UCSD-AML1 (cell line): ENCODE results near the gene DIP2B.
"Not testable (repeated sequence)": the region's sequence is repeated elsewhere in the genome, so short reads cannot be mapped to it uniquely, and the experiment has no call there.

Source experiments
- DNase-seq: peaks from one replicate; lab custom pipeline; 2025; ENCODE audit not compliant: unreplicated experiment; lab: John Stamatoyannopoulos, UW

Gene DIP2B

DNA sequence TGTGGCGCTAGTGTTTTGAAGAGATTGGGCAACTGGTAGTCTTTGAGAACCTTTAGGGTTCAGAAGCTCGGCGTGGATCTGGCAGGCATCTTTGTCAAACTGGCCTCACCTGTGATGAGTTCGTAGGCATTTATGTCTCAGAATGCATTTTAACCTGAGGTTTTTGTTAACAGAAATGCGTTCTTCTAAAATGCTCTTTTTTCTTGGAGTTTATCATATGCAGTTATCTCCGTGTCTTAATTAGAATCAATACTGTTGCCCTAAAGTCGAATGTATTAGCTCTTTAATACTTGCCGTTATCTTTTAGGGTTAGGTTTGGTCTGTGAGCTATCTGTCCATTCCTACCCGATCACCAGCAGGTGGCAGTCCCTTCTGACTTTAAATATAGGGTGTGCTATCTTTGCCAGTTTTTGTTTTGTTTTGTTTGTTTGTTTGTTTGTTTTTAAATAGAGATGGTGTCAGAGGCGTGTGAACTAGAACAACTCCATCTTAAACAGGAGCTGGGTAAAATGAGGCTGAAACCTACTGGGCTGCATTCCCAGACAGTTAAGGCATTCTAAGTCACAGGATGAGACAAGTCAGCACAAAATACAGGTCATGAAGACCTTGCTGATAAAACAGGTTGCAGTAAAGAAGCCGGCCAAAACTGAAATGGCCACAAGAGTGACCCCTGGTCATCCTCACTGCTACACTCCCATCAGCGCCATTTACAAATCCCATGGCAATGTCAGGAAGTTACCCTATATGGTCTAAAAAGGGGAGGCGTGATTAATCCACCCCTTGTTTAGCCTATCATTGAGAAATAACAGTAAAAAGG is 260.5 kb downstream of the DIP2B start:
- DNase-seq = no peak

- DNase-seq = no peak
Observed at GRCh38 chr12:50768391-50768790, 263.6 kb downstream of the DIP2B start.

GRCh38 chr12:50768813-50769212 is 264.0 kb downstream of the DIP2B start:
- DNase-seq = not testable (repeated sequence)

DNA sequence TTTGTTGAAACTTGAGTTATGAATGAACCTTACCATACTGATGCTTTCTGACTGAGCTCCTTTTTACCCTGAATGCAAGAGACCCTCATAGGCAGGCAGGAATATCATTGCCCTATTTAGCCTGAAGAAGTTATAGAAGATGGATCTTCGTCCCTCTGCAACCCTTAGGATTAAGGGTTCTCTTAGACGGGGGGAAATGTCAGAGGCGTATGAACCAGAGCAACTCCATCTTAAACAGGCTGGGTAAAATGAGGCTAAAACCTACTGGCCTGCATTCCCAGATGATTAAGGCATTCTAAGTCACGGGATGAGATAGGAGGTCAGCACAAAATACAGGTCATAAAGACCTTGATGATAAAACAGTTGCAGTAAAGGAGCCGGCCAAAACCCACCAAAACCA is 266.6 kb downstream of the DIP2B start:
- DNase-seq = no peak

GRCh38 chr12:50772470-50772869 is 267.7 kb downstream of the DIP2B start:
- no peak for DNase-seq

DNA sequence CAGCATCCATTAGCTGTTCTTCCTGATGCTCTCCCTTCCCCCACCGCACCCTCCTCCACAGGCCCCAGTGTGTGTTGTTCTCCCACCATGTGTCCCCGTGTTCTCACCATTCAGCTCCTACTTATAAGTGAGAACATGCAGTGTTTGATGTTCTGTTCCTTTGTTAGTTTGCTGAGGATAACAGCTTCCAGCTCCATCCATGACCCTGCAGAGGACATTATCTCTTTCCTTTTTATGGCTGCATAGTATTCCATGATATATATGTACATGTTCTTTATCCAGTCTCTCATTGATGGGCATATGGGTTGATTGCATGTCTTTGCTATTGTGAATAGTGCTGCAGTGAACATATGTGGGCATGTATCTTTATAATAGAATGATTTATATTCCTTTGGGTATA is 268.1 kb downstream of the DIP2B start:
- DNase-seq = no peak

DNA sequence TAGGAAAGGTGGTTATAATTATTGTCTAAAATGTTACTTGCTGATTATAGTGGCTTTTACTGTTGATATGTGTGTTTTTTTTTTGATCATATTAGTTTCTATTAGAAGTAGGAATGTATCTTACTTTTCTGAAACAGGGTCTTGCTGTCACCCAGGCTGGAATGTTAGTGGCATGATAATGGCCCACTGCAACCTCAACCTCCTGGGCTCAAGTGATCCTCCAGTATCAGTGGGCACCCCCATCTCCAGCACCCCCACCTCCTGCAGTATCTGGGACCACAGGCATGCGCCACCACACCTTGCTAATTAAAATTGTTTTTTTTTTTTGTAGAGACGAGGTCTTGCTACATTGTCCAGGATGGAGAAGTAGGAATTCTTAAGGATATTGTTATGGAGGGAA is 270.5 kb downstream of the DIP2B start:
- no peak for DNase-seq

DNA sequence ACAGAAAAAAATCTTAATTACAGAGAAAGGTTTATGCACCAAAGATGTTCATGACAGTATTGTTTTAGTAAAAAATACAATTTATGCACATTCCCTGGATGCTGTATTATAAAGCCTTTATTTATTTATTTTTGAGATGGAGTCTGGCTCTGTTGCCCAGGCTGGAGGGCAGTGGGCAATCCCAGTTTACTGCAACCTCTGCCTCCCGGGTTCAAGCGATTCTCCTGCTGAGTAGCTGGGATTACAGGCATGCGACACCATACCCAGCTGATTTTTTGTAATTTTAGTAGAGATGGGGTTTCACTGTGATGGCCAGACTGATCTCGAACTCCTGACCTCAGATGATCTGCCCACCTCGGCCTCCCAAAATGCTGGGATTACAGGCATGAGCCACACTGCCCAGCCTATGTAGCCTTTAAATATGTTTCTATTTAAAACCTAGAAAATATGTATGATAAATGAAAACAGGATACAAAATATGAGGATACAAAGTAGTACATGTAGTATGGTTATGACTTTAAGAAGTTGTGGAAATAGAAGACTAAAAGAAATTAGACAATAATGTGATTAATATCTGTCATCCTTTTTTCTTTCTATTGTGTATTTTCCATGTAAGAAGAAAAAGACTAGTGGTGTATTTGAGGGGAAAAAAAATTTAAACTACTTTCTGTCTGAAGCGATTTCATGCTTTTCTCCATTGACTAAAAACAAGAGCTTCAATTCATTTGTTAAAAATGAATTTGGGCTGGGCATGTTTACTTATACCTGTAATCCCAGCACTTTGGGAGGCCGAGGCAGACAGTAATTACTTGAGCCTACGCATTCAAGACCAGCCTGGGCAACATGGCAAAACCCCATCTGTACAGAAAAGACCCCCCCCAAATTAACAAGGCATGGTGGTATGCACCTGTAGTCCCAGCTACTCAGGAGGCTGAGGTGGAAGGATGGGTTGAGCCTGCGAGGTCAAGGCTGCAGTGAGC is 272.3 kb downstream of the DIP2B start:
- DNase-seq = no peak

- DNase-seq = no peak
Observed at GRCh38 chr12:50778663-50779590, 274.1 kb downstream of the DIP2B start.

- DNase-seq = no peak
Observed at GRCh38 chr12:50780013-50780412, 275.2 kb downstream of the DIP2B start.

- DNase-seq = no peak
Observed at GRCh38 chr12:50784501-50784900, 279.7 kb downstream of the DIP2B start.

DNA sequence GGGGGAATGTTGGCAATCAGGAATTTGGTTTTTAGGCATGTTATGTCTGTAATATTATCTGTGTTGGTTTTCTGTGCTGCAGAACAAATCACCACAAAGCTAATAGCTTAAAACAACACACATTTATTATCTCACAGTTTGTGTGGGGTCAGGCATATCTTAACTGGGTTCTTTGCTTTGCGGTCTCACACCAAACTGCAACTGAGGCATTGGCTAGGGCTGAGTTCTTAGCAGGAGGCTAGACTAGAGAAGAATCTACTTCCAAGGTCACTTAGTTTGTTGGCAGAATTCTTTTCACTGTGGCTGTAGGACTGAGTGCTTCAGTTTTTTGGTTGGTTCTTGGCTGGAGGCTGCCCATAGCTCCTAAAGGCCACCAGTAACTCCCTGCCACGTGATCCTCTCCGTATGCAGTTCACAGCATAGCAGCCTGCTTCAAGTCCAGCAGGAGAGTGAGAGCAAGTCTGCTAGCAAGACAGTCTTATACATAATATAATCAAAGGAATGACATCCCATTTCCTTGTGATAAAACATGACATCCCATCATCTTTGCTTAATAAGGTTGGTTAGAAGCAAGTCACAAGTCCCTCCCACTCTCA is 280.7 kb downstream of the DIP2B start:
- no peak for DNase-seq

DNA sequence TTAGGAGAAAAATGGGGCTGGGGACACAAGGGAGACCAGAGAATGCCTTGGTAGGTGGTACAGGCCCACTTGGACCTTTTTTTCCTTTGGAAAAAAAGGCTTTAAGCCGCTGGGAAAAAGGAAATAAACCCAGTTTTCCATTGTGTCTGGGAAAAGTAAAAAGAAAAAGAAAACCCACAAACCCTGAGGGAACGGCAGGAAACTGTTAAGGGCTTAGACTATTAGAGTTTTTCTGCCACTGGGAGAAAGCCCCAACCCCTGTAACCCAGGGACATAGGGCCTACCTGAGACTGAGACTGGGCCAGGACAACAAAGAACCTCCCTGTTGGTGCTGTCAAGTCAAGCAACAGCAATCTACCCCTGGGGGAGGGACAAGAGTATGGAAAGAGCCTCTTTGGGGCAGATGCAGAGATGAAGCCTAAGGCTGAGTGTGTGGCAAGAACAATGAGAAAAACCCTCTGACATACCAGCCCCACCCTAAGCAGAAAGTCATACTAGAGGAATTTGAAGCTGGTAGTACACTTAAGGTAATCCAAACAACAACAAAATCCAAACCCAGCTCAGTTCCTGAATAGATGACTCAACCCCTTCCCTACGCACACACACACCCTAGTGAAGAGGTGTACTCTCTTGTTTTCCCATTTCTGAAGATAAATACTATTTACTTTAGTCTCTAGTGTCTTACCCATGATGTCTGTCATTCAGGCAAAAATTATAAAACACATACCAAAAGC is 281.9 kb downstream of the DIP2B start:
- no peak for DNase-seq

- DNase-seq = no peak
Observed at GRCh38 chr12:50787618-50788017, 282.8 kb downstream of the DIP2B start.

GRCh38 chr12:50788561-50788960 is 283.8 kb downstream of the DIP2B start:
- DNase-seq = no peak

DNA sequence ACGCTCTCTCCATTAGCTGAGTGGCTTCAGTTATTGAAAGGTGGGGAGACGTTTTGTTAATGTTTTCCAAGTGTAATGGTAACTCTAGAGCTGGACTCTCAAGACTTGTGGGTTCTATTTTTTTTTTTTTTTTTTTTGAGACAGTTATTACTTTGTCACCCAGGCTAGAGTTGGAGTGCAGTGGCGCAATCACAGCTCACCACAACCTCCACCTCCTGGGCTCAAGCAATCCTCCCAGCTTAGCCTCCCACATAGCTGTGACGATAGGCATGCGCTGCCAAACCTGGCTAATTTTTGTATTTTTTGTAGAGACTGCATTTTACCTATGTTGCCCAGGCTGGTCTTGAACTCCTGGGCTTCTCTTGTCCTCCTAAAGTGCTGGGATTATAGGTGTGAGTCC is 285.3 kb downstream of the DIP2B start:
- DNase-seq = no peak
